Osteoblast (primary cell): ENCODE results near the gene EDAR. TPM values are rescaled to one million over a fixed set of nuclear protein-coding genes. Genes with fewer than 3 reads are reported as not detected.

Experiments used
- DNase-seq: peaks from one replicate; pipeline ENCODE4 v3.0.0; 2011; ENCODE audit warnings: low spot score, mixed read lengths; ENCODE audit not compliant: insufficient read length; ENCODE audit errors: missing footprints
- H2AFZ ChIP-seq: 2 replicates; pipeline ENCODE4 v1.6.0; 2011; ENCODE audit warnings: mild to moderate bottlenecking, low read length
- H3K27ac ChIP-seq: 2 replicates; pipeline ENCODE4 v1.5.1; 2011; ENCODE audit warnings: mild to moderate bottlenecking, low read depth, low read length, moderate library complexity
- H3K27me3 ChIP-seq: 2 replicates; pipeline ENCODE4 v1.6.0; 2012; ENCODE audit warnings: mild to moderate bottlenecking, control low read depth, inconsistent platforms, low read length, moderate library complexity; ENCODE audit not compliant: insufficient read depth
- H3K36me3 ChIP-seq: 2 replicates; pipeline ENCODE4 v1.5.1; 2011; ENCODE audit warnings: mild to moderate bottlenecking, low read length, control low read depth, moderate library complexity; ENCODE audit not compliant: insufficient read depth
- H3K4me1 ChIP-seq: 2 replicates; pipeline ENCODE4 v1.5.1; 2011; ENCODE audit warnings: mild to moderate bottlenecking, low read length, control low read depth, moderate library complexity; ENCODE audit not compliant: insufficient read depth
- H3K4me2 ChIP-seq: 2 replicates; pipeline ENCODE4 v1.6.0; 2011; ENCODE audit warnings: mild to moderate bottlenecking, low read length; ENCODE audit not compliant: insufficient read depth
- H3K4me3 ChIP-seq: fragments of 200-600 bp; sonication (generic); 3 replicates; pipeline ENCODE4 v1.5.1; 2012; ENCODE audit warnings: mild to moderate bottlenecking, low read length, inconsistent platforms; ENCODE audit not compliant: insufficient read depth
- H3K79me2 ChIP-seq: 2 replicates; pipeline ENCODE4 v1.6.0; 2012; ENCODE audit warnings: mild to moderate bottlenecking, low read length, control low read depth, inconsistent platforms; ENCODE audit not compliant: insufficient read depth
- H3K9me3 ChIP-seq: 2 replicates; pipeline ENCODE4 v1.5.1; 2011; ENCODE audit warnings: low read depth, low read length, control low read depth
- H4K20me1 ChIP-seq: 2 replicates; pipeline ENCODE4 v1.6.0; 2012; ENCODE audit warnings: mild to moderate bottlenecking, low read length, control low read depth; ENCODE audit not compliant: insufficient read depth
- total RNA-seq: library from RNA; depleted of rRNA; stranded (reverse); fragments of >200 nt; gene quantifications from 2 replicates; pipeline ENCODE4 v1.2.3, GENCODE V29; 2012
- TF ChIP-seq, protein P1 (sequence below): IDR thresholded peaks from 2 replicates; pipeline ENCODE4 v1.5.1; 2011; ENCODE audit warnings: mild to moderate bottlenecking, low read depth, low read length, moderate library complexity; ENCODE audit errors: extremely low read depth

Gene EDAR
- total RNA-seq, 1 donor, result not detected

DNA sequence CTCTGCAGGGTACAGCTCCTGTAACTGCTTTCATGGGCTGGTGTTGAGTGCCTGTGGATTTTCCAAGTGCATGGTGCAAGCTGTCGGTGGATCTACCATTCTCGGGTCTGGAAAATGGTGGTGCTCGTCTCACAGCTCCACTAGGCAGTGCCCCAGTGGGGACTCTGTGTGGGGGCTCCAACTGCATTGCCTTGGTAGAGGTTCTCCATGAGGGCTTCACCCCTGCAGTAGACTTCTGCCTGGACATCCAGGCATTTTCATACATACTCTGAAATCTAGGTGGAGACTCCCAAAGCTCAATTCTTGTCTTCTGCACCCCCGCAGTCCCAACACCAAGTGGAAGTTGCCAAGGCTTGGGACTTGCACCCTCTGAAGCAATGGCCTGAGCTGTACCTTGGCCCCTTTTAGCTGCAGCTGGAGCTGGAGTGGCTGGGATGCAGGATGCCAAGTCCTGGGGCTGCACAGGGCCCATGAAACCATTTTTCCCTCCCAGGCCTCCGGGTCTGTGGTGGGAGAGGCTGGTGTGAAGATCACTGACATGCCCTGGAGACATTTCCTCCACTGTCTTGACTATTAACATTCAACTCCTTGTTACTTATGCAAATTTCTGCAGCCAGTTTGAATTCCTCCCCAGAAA lies 41.6 kb downstream of the EDAR start:
- H3K36me3 ChIP-seq, result no peaks in the 10 kb centered on the region
- H4K20me1 ChIP-seq, result no peaks in the 10 kb centered on the region
- no peak overlapping the region for H3K27ac ChIP-seq
- no peak overlapping the region for H2AFZ ChIP-seq
- no peak overlapping the region for H3K4me2 ChIP-seq
- TF ChIP-seq, protein P1, sequence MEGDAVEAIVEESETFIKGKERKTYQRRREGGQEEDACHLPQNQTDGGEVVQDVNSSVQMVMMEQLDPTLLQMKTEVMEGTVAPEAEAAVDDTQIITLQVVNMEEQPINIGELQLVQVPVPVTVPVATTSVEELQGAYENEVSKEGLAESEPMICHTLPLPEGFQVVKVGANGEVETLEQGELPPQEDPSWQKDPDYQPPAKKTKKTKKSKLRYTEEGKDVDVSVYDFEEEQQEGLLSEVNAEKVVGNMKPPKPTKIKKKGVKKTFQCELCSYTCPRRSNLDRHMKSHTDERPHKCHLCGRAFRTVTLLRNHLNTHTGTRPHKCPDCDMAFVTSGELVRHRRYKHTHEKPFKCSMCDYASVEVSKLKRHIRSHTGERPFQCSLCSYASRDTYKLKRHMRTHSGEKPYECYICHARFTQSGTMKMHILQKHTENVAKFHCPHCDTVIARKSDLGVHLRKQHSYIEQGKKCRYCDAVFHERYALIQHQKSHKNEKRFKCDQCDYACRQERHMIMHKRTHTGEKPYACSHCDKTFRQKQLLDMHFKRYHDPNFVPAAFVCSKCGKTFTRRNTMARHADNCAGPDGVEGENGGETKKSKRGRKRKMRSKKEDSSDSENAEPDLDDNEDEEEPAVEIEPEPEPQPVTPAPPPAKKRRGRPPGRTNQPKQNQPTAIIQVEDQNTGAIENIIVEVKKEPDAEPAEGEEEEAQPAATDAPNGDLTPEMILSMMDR, result no peak
- H3K27me3 ChIP-seq, result peaks cover 26% of the 10 kb centered on the region
- DNase-seq, result no peak
- H3K4me1 ChIP-seq, result no peaks in the 10 kb centered on the region
- peaks cover 3% of the 10 kb centered on the region for H3K9me3 ChIP-seq
- H3K4me3 ChIP-seq, result no peak overlapping the region
- H3K79me2 ChIP-seq, result no peaks in the 10 kb centered on the region

DNA sequence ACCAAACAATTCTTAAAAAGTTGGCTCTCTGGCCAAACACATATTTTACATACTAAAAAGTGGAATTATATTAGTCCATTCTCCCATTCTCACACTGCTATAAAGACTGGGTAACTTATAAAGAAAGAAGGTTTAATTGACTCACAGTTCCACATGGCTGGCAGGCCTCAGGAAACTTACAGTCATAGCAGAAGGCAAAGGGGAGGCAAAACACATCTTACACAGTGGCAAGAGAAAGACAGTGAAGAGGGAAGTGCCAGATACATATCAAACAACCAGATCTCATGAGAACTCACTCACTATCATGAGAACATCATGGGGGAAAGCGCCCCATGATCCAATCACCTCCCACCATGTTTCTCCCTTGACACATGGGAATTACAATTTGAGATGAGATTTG lies 42.6 kb downstream of the EDAR start:
- Histone ChIP-seq H3K4me2 (no peak overlapping the region), H3K27ac (no peak overlapping the region), H3K4me1 (no peaks in the 10 kb centered on the region), H3K4me3 (no peak overlapping the region), H3K27me3 (peaks cover 22% of the 10 kb centered on the region), H3K9me3 (peaks cover 3% of the 10 kb centered on the region), H2AFZ (no peak overlapping the region), H3K36me3 (no peaks in the 10 kb centered on the region), H3K79me2 (no peaks in the 10 kb centered on the region), H4K20me1 (no peaks in the 10 kb centered on the region)
- TF ChIP-seq, protein P1, result no peak
- DNase-seq, result no peak

DNA sequence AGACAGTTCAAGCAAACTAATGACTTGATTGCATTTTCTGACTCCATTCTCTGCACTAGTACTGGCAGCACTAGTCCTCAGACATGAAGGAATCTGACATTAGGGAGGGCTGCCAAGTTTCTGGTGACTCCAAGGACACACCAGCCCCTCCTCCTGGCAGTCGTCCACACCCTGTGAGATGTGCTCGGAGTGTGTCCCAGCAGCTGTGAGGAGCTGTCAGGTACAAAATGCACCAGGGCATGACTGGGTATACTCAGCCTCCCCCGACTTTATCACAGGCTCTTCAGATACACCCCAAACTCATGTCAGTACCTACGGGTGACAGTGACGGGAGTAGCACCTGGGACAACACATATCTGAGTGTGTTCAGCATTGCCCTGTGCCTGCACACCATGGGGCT lies 43.1 kb downstream of the EDAR start:
- DNase-seq, result no peak
- H3K27me3 ChIP-seq, result peaks cover 21% of the 10 kb centered on the region
- no peak overlapping the region for H3K4me2 ChIP-seq
- peaks cover 3% of the 10 kb centered on the region for H3K9me3 ChIP-seq
- no peaks in the 10 kb centered on the region for H4K20me1 ChIP-seq
- no peaks in the 10 kb centered on the region for H3K36me3 ChIP-seq
- TF ChIP-seq, protein P1, result no peak
- H3K4me1 ChIP-seq, result no peaks in the 10 kb centered on the region
- H3K27ac ChIP-seq, result no peak overlapping the region
- H2AFZ ChIP-seq, result no peak overlapping the region
- no peaks in the 10 kb centered on the region for H3K79me2 ChIP-seq
- no peak overlapping the region for H3K4me3 ChIP-seq

DNA sequence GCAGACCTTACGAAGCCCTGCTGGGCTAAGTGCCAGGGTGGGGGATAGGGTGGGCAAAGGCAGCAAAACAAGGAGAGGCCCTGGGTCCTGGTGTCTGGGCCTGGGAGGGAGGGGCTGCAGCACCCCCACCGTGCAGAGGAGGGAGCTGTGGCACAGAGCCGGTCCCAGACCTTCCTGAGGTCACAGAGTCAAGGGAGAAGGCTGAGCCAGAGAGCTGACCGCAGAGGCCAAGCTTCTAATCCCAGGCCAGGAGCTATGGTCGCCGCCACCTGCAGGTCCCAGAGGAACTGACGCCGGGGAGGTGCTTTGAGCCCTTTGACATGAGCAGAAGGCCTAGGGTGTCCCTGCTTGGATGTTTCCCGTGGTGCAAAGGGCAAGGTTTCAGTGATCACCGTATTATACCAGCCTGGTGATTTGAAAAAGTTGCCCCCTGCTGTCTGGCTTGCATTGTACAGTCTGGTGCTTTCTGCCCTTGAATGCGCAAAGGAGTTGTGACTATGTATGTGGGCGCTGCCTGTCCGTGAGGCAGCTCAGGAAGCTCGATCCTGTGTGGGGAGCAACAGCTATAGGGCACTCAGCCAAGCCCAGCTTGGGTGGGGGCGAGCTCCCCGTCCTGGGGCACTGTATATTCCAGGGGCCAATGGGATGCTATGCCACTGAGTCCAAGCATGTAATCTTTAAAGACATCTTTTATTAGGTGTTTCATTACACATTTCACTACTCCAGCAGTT lies 44.3 kb downstream of the EDAR start:
- no peak overlapping the region for H3K4me3 ChIP-seq
- H3K4me2 ChIP-seq, result no peak overlapping the region
- no peaks in the 10 kb centered on the region for H3K79me2 ChIP-seq
- no peaks in the 10 kb centered on the region for H4K20me1 ChIP-seq
- TF ChIP-seq, protein P1, result peak; percentile 46
- H2AFZ ChIP-seq, result no peak overlapping the region
- H3K27ac ChIP-seq, result no peak overlapping the region
- no peaks in the 10 kb centered on the region for H3K4me1 ChIP-seq
- no peaks in the 10 kb centered on the region for H3K36me3 ChIP-seq
- peak; percentile 53 for DNase-seq
- peaks cover 14% of the 10 kb centered on the region for H3K27me3 ChIP-seq
- peaks cover 3% of the 10 kb centered on the region for H3K9me3 ChIP-seq
